ENCODE data around the gene COL25A1. TPM values are rescaled to one million over a fixed set of nuclear protein-coding genes. Genes with fewer than 3 reads are reported as not detected.

The COL25A1 gene
- total RNA-seq, 1 donor from 2014 or later = 10.4 TPM

- H3K4me1 ChIP-seq (ENCODE audit: insufficient read depth, low read length) = no peaks in the 10 kb centered on the region
- DNase-seq (ENCODE audit: low read depth) (no peak), FAIRE-seq (no peak)
- no peak overlapping the region for H3K4me3 ChIP-seq (ENCODE audit: insufficient read depth, low read depth, low read length)
- H3K9ac ChIP-seq (ENCODE audit: low read length) = no peak overlapping the region
- no peaks in the 10 kb centered on the region for H3K36me3 Mint-ChIP-seq (ENCODE audit: low read depth, unreplicated experiment)
- no peak overlapping the region for H3K4me2 ChIP-seq (ENCODE audit: low read length)
- no peak overlapping the region for H3K27ac ChIP-seq (ENCODE audit: low read depth, low read length)
- no peak overlapping the region for H2AFZ ChIP-seq (ENCODE audit: low read depth, low read length)
- no peaks in the 10 kb centered on the region for H3K9me3 Mint-ChIP-seq (ENCODE audit: unreplicated experiment)
- no peaks in the 10 kb centered on the region for H3K79me2 ChIP-seq (ENCODE audit: insufficient read depth, low read length)
- no peak overlapping the region for H3K4me3 Mint-ChIP-seq (ENCODE audit: unreplicated experiment)
- H3K4me1 Mint-ChIP-seq (ENCODE audit: low read depth, unreplicated experiment) = peaks cover 16% of the 10 kb centered on the region
- no peak overlapping the region for H3K27ac Mint-ChIP-seq (ENCODE audit: unreplicated experiment)
- no peaks in the 10 kb centered on the region for H3K36me3 ChIP-seq (ENCODE audit: insufficient read depth, low read length)
- TF ChIP-seq EZH2 (IDR thresholded peaks at IDR 0.05; ENCODE audit: insufficient read depth, low read length) (no peak), CTCF (IDR thresholded peaks at IDR 0.05; ENCODE audit: insufficient read depth, low read depth, low read length) (no peak)
- no peaks in the 10 kb centered on the region for H3K9me3 ChIP-seq (ENCODE audit: insufficient read depth, low read depth, low read length)
- H3K27me3 ChIP-seq (ENCODE audit: insufficient read depth, low read length) = no peaks in the 10 kb centered on the region
- no peaks in the 10 kb centered on the region for H3K27me3 Mint-ChIP-seq (ENCODE audit: low read depth, unreplicated experiment)
- no peaks in the 10 kb centered on the region for H4K20me1 ChIP-seq (ENCODE audit: insufficient read depth, low read length)
Observed at GRCh38 chr4:108795733-108796132, 506.7 kb downstream of the COL25A1 start.

- no peak overlapping the region for H3K27ac ChIP-seq (ENCODE audit: low read depth, low read length)
- H3K79me2 ChIP-seq (ENCODE audit: insufficient read depth, low read length) = no peaks in the 10 kb centered on the region
- Mint-ChIP-seq H3K9me3 (ENCODE audit: unreplicated experiment) (no peaks in the 10 kb centered on the region), H3K4me3 (ENCODE audit: unreplicated experiment) (no peak overlapping the region), H3K27me3 (ENCODE audit: low read depth, unreplicated experiment) (no peaks in the 10 kb centered on the region), H3K4me1 (ENCODE audit: low read depth, unreplicated experiment) (peaks cover 16% of the 10 kb centered on the region), H3K27ac (ENCODE audit: unreplicated experiment) (peak overlapping the region; percentile 48), H3K36me3 (ENCODE audit: low read depth, unreplicated experiment) (no peaks in the 10 kb centered on the region)
- no peaks in the 10 kb centered on the region for H3K4me1 ChIP-seq (ENCODE audit: insufficient read depth, low read length)
- no peaks in the 10 kb centered on the region for H3K9me3 ChIP-seq (ENCODE audit: insufficient read depth, low read depth, low read length)
- H3K27me3 ChIP-seq (ENCODE audit: insufficient read depth, low read length) = no peaks in the 10 kb centered on the region
- H2AFZ ChIP-seq (ENCODE audit: low read depth, low read length) = no peak overlapping the region
- H3K4me2 ChIP-seq (ENCODE audit: low read length) = no peak overlapping the region
- H4K20me1 ChIP-seq (ENCODE audit: insufficient read depth, low read length) = no peaks in the 10 kb centered on the region
- peak; percentile 55 for FAIRE-seq
- peak; percentile 72 for DNase-seq (ENCODE audit: low read depth)
- no peak overlapping the region for H3K4me3 ChIP-seq (ENCODE audit: insufficient read depth, low read depth, low read length)
- TF ChIP-seq EZH2 (IDR thresholded peaks at IDR 0.05; ENCODE audit: insufficient read depth, low read length) (no peak), CTCF (IDR thresholded peaks at IDR 0.05; ENCODE audit: insufficient read depth, low read depth, low read length) (no peak)
- H3K9ac ChIP-seq (ENCODE audit: low read length) = no peak overlapping the region
- H3K36me3 ChIP-seq (ENCODE audit: insufficient read depth, low read length) = no peaks in the 10 kb centered on the region
Observed at GRCh38 chr4:108794136-108794535, 508.3 kb downstream of the COL25A1 start.

GRCh38 chr4:108793415-108793814, 509.0 kb downstream of the COL25A1 start:
- peaks cover 16% of the 10 kb centered on the region for H3K4me1 Mint-ChIP-seq (ENCODE audit: low read depth, unreplicated experiment)
- TF ChIP-seq EZH2 (IDR thresholded peaks at IDR 0.05; ENCODE audit: insufficient read depth, low read length) (no peak), CTCF (IDR thresholded peaks at IDR 0.05; ENCODE audit: insufficient read depth, low read depth, low read length) (no peak)
- FAIRE-seq = no peak
- H3K36me3 Mint-ChIP-seq (ENCODE audit: low read depth, unreplicated experiment) = no peaks in the 10 kb centered on the region
- H3K27me3 Mint-ChIP-seq (ENCODE audit: low read depth, unreplicated experiment) = no peaks in the 10 kb centered on the region
- Histone ChIP-seq H3K27ac (ENCODE audit: low read depth, low read length) (no peak overlapping the region), H4K20me1 (ENCODE audit: insufficient read depth, low read length) (no peaks in the 10 kb centered on the region), H2AFZ (ENCODE audit: low read depth, low read length) (no peak overlapping the region), H3K27me3 (ENCODE audit: insufficient read depth, low read length) (no peaks in the 10 kb centered on the region), H3K9ac (ENCODE audit: low read length) (no peak overlapping the region), H3K79me2 (ENCODE audit: insufficient read depth, low read length) (no peaks in the 10 kb centered on the region), H3K4me1 (ENCODE audit: insufficient read depth, low read length) (no peaks in the 10 kb centered on the region), H3K36me3 (ENCODE audit: insufficient read depth, low read length) (no peaks in the 10 kb centered on the region), H3K4me2 (ENCODE audit: low read length) (no peak overlapping the region), H3K9me3 (ENCODE audit: insufficient read depth, low read depth, low read length) (no peaks in the 10 kb centered on the region), H3K4me3 (ENCODE audit: insufficient read depth, low read depth, low read length) (no peak overlapping the region)
- H3K4me3 Mint-ChIP-seq (ENCODE audit: unreplicated experiment) = no peak overlapping the region
- H3K27ac Mint-ChIP-seq (ENCODE audit: unreplicated experiment) = peak overlapping the region; percentile 48
- no peaks in the 10 kb centered on the region for H3K9me3 Mint-ChIP-seq (ENCODE audit: unreplicated experiment)
- peak; percentile 35 for DNase-seq (ENCODE audit: low read depth)

Data from astrocyte (in vitro differentiated cells and primary cell).